HG03095 (cell line): ENCODE data around the gene CNPY4.

Source experiments
- ATAC-seq: cut with Tn5 transposase; IDR thresholded peaks from one replicate; pipeline ENCODE4 v1.9.1; 2021; ENCODE audit warnings: moderate library complexity; ENCODE audit not compliant: unreplicated experiment

The CNPY4 gene

DNA sequence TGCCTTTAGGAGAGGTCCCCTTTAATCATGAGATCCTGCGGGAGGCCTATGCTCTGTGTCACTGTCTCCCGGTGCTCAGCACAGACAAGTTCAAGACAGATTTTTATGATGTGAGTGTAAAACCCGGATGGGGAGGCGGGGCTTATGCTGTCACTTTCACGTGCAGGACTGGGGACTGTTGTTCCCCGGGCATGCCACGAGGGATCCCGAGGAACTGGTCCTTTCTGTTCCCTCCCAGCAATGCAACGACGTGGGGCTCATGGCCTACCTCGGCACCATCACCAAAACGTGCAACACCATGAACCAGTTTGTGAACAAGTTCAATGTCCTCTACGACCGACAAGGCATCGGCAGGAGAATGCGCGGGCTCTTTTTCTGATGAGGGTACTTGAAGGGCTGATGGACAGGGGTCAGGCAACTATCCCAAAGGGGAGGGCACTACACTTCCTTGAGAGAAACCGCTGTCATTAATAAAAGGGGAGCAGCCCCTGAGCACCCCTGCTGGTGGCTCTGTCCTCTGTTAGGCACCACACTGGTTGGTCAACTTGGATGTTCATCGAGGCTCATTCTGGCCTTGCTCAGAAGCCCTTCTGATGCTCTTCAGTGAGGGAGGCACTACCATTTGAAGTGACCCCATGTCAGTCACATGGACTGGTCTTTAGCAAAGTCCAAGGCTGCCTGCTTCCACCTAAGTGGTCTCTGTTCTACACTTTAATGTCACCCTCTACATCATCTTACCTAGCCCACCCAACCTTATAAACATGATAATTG, 27.8 kb upstream of the CNPY4 start:
- ATAC-seq, result no peak

DNA sequence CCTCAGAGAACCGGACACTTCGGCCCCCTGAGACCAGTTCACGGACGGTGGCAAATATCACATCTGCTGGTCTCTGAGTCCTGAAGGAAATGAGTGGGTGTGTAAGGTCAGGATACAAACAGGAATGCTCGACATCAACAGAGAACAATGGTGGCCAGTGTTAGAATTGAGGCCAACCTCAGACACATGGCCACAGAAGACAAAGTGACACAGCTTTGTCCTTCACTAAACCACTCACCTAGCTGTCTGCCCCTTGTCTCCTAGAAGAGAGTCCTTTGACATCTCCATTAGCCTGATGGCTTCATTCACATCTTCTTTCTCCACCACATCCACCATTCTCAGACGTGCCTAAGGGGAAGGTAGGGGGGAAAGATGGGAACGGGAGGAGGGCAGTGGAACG, 26.4 kb upstream of the CNPY4 start:
- ATAC-seq, result no peak

GRCh38 chr7:100093498-100093897, 25.9 kb upstream of the CNPY4 start:
- no peak for ATAC-seq

GRCh38 chr7:100093925-100094486, 25.4 kb upstream of the CNPY4 start:
- no peak for ATAC-seq

- no peak for ATAC-seq
Observed at GRCh38 chr7:100095289-100095688, 24.1 kb upstream of the CNPY4 start.

DNA sequence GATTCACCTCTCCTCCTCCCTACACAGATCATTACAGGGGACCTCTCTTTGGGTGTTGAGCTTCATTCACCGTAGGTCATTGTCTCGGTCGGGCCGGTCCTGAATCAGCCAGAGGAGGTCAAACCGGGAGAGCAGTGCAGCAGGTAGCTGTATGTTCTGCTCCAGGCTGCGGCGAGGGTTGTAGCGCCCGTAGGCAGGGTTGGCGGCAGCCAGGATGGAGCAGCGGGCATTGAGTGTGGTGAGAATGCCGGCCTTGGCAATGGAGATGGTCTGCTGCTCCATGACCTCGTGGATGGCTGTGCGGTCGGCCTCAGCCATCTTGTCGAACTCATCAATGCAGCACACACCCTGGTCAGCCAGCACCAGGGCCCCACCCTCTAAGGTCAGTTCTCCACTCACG, 23.7 kb upstream of the CNPY4 start:
- no peak for ATAC-seq

- no peak for ATAC-seq
Observed at GRCh38 chr7:100098913-100099312, 20.5 kb upstream of the CNPY4 start.

DNA sequence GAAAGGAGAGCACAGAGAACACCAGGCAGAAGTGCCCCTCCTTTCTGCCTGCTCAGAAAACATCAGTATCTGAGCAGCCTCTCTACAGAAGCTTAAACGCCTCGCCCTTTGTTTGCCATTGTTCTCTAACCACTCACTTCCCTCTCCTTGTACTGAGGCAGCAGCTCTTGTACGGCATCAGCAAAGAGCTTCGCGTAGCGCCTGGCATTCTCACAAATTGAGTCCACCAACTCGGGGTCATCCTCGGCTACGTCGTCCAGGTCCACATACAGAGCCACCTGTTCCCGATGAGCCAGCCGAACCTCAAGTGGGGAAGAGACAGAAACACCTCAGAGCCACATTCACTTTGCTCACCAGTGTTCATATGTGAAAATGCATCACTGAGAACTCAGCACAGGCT, 20.0 kb upstream of the CNPY4 start:
- no peak for ATAC-seq

GRCh38 chr7:100100420-100101015, 18.9 kb upstream of the CNPY4 start:
- ATAC-seq, result peak; percentile 53

GRCh38 chr7:100101016-100101862, 18.2 kb upstream of the CNPY4 start, which contains the start of the genes AP4M1 and MCM7:
TSS of gene AP4M1 (plus strand) at chr7:100101643. CDS start at chr7:100101715, 72 bp downstream.
TSS of gene MCM7 (minus strand) at chr7:100101397. CDS start at chr7:100101294, 103 bp downstream.
- peak; percentile 76 for ATAC-seq

GRCh38 chr7:100102950-100103840, 16.2 kb upstream of the CNPY4 start:
- ATAC-seq, result no peak

- no peak for ATAC-seq
Observed at GRCh38 chr7:100105534-100105933, 13.9 kb upstream of the CNPY4 start.

- ATAC-seq, result no peak
Observed at GRCh38 chr7:100106633-100107032, 12.8 kb upstream of the CNPY4 start.

DNA sequence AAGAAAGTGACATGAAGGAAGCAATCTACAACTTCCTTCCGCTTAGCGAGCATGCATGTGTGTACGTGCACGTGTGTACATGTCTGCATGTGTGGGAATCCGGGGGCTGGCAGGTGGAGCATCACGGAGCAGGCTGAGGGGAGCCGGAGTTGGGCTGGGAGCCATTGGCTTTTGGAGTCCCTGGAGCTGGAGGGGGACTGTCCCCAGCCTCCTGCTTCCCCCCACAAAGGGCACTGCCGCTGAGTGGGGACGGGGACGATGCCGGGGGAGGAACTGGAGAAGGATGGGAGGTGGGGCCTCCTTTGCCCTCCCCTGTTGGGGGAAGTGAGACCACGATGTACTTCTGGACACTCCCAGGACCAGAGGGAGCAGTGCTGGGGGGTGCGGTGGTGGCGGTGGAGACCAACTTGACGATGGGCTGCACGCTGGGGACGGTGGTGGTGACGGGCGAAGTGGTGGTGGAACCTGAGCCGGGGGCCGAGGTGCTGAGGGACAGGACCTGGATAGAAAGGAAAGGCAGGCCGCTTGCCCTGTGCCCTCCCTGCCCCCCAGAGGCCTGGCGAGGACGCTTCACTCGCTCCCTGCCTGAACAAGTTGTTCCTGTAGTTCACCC, 12.2 kb upstream of the CNPY4 start:
- ATAC-seq, result no peak

GRCh38 chr7:100107890-100108289, 11.5 kb upstream of the CNPY4 start:
- ATAC-seq, result no peak

DNA sequence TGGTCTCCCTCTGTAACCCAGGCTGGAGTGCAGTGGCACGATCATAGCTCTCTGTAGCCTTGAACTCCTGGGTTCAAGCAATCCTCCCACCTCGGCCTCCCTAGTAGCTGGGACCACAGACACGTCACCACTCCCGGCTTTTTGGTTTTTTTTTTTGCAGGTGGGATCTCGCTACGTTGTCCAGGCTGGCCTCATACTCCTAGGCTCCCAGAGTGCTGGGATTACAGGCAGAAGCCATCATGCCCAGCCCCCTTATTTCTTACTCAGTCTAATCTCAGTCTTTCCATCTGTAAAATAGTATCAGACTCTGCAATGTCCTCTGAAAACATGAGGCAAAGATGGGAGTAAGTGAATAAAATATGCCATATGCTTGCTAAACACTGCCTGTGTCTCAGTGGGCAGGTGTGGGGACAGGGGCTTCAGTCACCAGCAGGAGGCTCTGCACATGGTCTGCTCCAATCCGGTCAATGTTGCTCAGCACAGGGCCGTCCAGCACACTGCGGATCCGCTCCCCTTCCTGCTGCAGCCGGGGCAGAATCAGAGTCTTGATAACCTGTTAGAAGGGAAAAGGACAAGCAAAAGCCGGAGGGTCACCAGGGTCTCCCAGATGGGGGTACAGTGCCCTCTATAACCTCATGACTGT, 9.8 kb upstream of the CNPY4 start:
- ATAC-seq, result no peak

DNA sequence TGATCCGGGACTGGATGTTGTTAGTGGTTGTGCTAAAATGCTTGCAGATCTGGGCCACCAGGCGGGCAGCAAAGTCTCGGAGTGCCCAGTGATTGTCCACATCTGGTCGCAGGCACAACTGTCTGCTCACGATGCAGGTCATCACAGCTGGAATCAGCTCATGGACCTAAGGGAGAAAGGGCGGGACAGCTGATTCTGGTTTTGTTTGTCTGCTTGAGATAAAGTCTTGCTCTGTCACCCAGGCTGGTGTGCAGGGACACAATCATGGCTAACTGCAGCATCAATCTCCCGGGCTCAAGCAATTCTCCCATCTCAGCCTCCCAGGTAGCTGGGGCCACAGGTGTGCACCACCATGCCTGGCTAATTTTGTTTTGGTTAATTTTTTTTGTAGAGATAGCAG, 8.3 kb upstream of the CNPY4 start:
- ATAC-seq, result no peak

- ATAC-seq, result no peak
Observed at GRCh38 chr7:100111914-100112313, 7.5 kb upstream of the CNPY4 start.

DNA sequence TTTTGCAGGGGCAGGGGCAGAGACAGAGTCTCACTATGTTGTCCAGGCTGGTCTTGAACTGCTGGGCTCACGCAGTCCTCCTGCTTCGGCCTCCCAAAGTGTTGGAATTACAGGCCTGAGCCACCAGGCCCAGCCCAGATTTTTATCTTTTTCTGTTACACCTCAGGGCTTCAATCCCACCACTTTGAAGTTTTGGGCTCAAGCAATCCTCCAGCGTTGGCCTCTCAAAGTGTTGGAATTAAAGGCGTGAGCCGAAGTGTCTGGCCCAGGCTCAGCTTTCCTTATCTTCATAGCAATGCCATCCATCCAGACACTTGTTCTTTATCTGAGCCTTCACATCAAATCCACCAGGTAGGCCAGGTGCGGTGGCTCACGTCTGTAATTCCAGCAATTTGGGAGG, 4.4 kb upstream of the CNPY4 start:
- no peak for ATAC-seq
